ENCODE results near the gene WDR64. TPM values are rescaled to one million over a fixed set of nuclear protein-coding genes. Genes with fewer than 3 reads are reported as not detected.

The WDR64 gene
- total RNA-seq, 1 experiment from 2014 or later, result not detected

GRCh38 chr1:241848686-241849344 is 196.7 kb downstream of the WDR64 start:
- no peak for DNase-seq (ENCODE audit: low spot score)
- CTCF ChIA-PET, result no interaction called here
- H3K27me3 ChIP-seq (replicated peaks; ENCODE audit: insufficient read depth, low read depth, low read length, poor library complexity), result no peaks in the 10 kb centered on the region
- TF ChIP-seq EZH2 (IDR thresholded peaks at IDR 0.05; ENCODE audit: borderline replicate concordance, low read depth, low read length, poor library complexity, severe bottlenecking), result no peak
- no peak for TF ChIP-seq CTCF (conservative IDR thresholded peaks at IDR 0.05; ENCODE audit: low read depth, low read length)
- TSS peak; percentile 61 for BruUV-seq (replicated peaks)
- POLR2A ChIA-PET (ENCODE audit: low non-redundant PET), result no interaction called here
- H3K36me3 ChIP-seq (ENCODE audit: insufficient read depth, low read length, poor library complexity, severe bottlenecking), result peaks cover 21% of the 10 kb centered on the region
- H3K27ac ChIP-seq (ENCODE audit: low read depth, low read length, poor library complexity, severe bottlenecking), result peak overlapping the region; percentile 93
- intact Hi-C loops (cut with micrococcal nuclease; ENCODE audit: unreplicated experiment), result loop anchor here (5.0 kb wide), 1 partner anchor 317 kb away; the partner anchor contains the start of gene KMO
- no peaks in the 10 kb centered on the region for H3K4me1 ChIP-seq (ENCODE audit: insufficient read depth, low read length, poor library complexity, severe bottlenecking)
- no peaks in the 10 kb centered on the region for H3K9me3 ChIP-seq (ENCODE audit: low read depth, low read length, poor library complexity, severe bottlenecking)
- H3K4me3 ChIP-seq (ENCODE audit: low read depth, low read length, poor library complexity, severe bottlenecking), result peak overlapping the region; percentile 75

GRCh38 chr1:241849345-241849695 is 197.2 kb downstream of the WDR64 start:
- H3K9me3 ChIP-seq (ENCODE audit: low read depth, low read length, poor library complexity, severe bottlenecking), result no peaks in the 10 kb centered on the region
- TF ChIP-seq CTCF (conservative IDR thresholded peaks at IDR 0.05; ENCODE audit: low read depth, low read length), result no peak
- TF ChIP-seq EZH2 (IDR thresholded peaks at IDR 0.05; ENCODE audit: borderline replicate concordance, low read depth, low read length, poor library complexity, severe bottlenecking), result no peak
- intact Hi-C loops (cut with micrococcal nuclease; ENCODE audit: unreplicated experiment), result loop anchor here (5.0 kb wide), 1 partner anchor 317 kb away; the partner anchor contains the start of gene KMO
- no peaks in the 10 kb centered on the region for H3K27me3 ChIP-seq (replicated peaks; ENCODE audit: insufficient read depth, low read depth, low read length, poor library complexity)
- H3K4me3 ChIP-seq (ENCODE audit: low read depth, low read length, poor library complexity, severe bottlenecking), result peak overlapping the region; percentile 75
- POLR2A ChIA-PET (ENCODE audit: low non-redundant PET), result no interaction called here
- BruUV-seq (replicated peaks), result no TSS peak
- DNase-seq (ENCODE audit: low spot score), result no peak
- CTCF ChIA-PET, result no interaction called here
- peaks cover 23% of the 10 kb centered on the region for H3K36me3 ChIP-seq (ENCODE audit: insufficient read depth, low read length, poor library complexity, severe bottlenecking)
- no peaks in the 10 kb centered on the region for H3K4me1 ChIP-seq (ENCODE audit: insufficient read depth, low read length, poor library complexity, severe bottlenecking)
- H3K27ac ChIP-seq (ENCODE audit: low read depth, low read length, poor library complexity, severe bottlenecking), result no peak overlapping the region

Other genes with a start within 250 kb of the WDR64 start
- gene FH, start 132.5 kb upstream of the WDR64 start, total RNA-seq (2021), result 73.6 and 75.4 TPM in 2 replicates
- 11.8 and 12.7 TPM in 2 replicates for gene KMO, start 119.9 kb upstream of the WDR64 start, total RNA-seq (2021)
- gene CHML, start 11.9 kb upstream of the WDR64 start, total RNA-seq (2021), result 10.6 and 11.9 TPM in 2 replicates
- 12.6 and 14.2 TPM in 2 replicates for gene OPN3, start 11.9 kb upstream of the WDR64 start, total RNA-seq (2021)
- 37.7 and 46.6 TPM in 2 replicates for gene EXO1, start 195.9 kb downstream of the WDR64 start, total RNA-seq (2021)

All from A673 (cell line).